ENCODE measurements around the gene ADD2. TPM values are rescaled to one million over a fixed set of nuclear protein-coding genes. Genes with fewer than 3 reads are reported as not detected.

Gene ADD2
- total RNA-seq, 1 experiment from 2014 or later = 124 TPM

DNA sequence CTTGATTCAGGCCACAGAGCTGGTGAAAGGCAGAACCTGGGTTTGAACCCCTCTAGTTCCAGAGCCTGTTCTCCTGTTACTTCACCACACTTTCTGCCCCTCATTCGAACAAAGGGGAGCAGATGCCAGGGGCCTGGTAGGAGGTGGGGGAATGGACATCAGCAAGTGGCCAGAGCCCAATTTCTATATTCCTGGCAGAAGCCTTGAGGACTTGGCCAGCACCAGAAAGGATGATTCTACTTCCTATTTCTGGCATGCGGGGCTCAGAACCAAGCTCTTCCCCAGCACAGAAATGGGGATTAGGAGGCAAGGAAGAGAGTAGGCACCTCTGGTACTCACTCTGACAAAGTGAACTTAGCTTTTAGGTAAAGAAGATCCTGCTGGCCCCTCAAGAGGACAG lies 49.3 kb downstream of the ADD2 start:
- Mint-ChIP-seq H3K27me3 (ENCODE audit: low read depth) (no peaks in the 10 kb centered on the region), H3K4me3 (no peak overlapping the region), H3K36me3 (ENCODE audit: insufficient read depth in 1 of 3, low read depth in 3 of 3) (peaks cover 0 to 3% (median 0%) of the 10 kb centered on the region in 3 experiments; a peak in 2 of 7 replicates), H3K9me3 (no peaks in the 10 kb centered on the region; a peak in 1 of 5 replicates), H3K27ac (no peak overlapping the region), H3K4me1 (peaks cover 62 to 63% of the 10 kb centered on the region in 2 experiments)
- Histone ChIP-seq H3K23ac (ENCODE audit: insufficient read length, low read depth, low read length) (no peak overlapping the region), H4K5ac (ENCODE audit: insufficient read length, low read depth, low read length) (no peak overlapping the region), H3K79me2 (ENCODE audit: insufficient read depth, low read length) (peaks cover 52% of the 10 kb centered on the region; the same call in 1 of the 2 replicates), H3K9me3 (ENCODE audit: control insufficient read depth, low read depth, low read length) (no peaks in the 10 kb centered on the region), H3K23me2 (ENCODE audit: insufficient read length, low read depth, low read length, poor library complexity, severe bottlenecking) (no peaks in the 10 kb centered on the region), H3K4ac (ENCODE audit: low read depth, low read length) (no peak overlapping the region), H2BK12ac (ENCODE audit: insufficient read length, low read depth, low read length) (no peak overlapping the region), H3K4me2 (ENCODE audit: insufficient read depth, insufficient read length, low read length) (no peak overlapping the region), H3T11ph (ENCODE audit: low read length) (no peak overlapping the region), H4K8ac (replicated peaks; ENCODE audit: insufficient read length, low read depth, low read length) (no peak overlapping the region), H2AFZ (ENCODE audit: low read length) (no peak overlapping the region), H4K20me1 (ENCODE audit: control insufficient read depth, insufficient read depth, insufficient read length) (no peaks in the 10 kb centered on the region), H3K4me1 (ENCODE audit: insufficient read depth, low read length) (peaks cover 24% of the 10 kb centered on the region; the same call in 1 of the 2 replicates), H3K14ac (ENCODE audit: insufficient read depth, low read length) (no peak overlapping the region), H3K18ac (ENCODE audit: insufficient read length, low read depth, low read length) (no peak overlapping the region), H2AK5ac (ENCODE audit: insufficient read length, low read length) (no peak overlapping the region), H2BK20ac (ENCODE audit: low read depth, low read length, poor library complexity, severe bottlenecking) (no peak overlapping the region), H3K27me3 (ENCODE audit: insufficient read depth, low read length) (no peaks in the 10 kb centered on the region), H3K79me1 (ENCODE audit: insufficient read depth, low read depth, low read length, poor library complexity, severe bottlenecking) (peaks cover 22% of the 10 kb centered on the region), H2BK5ac (ENCODE audit: insufficient read length, low read length) (no peak overlapping the region), H3K27ac (ENCODE audit: insufficient read length, low read depth, low read length) (no peak overlapping the region), H2BK15ac (ENCODE audit: low read depth, low read length) (no peak overlapping the region), H3K9ac (ENCODE audit: extremely low read depth, insufficient read length, low read length) (no peak overlapping the region), H2BK120ac (ENCODE audit: low read depth, low read length, poor library complexity, severe bottlenecking) (no peak overlapping the region), H3K56ac (ENCODE audit: insufficient read length, low read depth, low read length) (no peak overlapping the region), H4K91ac (ENCODE audit: insufficient read length, low read depth, low read length) (no peak overlapping the region)
- peak; percentile 13 for DNase-seq
- TF ChIP-seq, protein P1, sequence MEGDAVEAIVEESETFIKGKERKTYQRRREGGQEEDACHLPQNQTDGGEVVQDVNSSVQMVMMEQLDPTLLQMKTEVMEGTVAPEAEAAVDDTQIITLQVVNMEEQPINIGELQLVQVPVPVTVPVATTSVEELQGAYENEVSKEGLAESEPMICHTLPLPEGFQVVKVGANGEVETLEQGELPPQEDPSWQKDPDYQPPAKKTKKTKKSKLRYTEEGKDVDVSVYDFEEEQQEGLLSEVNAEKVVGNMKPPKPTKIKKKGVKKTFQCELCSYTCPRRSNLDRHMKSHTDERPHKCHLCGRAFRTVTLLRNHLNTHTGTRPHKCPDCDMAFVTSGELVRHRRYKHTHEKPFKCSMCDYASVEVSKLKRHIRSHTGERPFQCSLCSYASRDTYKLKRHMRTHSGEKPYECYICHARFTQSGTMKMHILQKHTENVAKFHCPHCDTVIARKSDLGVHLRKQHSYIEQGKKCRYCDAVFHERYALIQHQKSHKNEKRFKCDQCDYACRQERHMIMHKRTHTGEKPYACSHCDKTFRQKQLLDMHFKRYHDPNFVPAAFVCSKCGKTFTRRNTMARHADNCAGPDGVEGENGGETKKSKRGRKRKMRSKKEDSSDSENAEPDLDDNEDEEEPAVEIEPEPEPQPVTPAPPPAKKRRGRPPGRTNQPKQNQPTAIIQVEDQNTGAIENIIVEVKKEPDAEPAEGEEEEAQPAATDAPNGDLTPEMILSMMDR (conservative IDR thresholded peaks at IDR 0.05) = no peak
- WGBS (ENCODE audit: extremely low coverage, insufficient read length, low lambda C conversion rate) = no CpG with 5 or more reads among the region's 2 CpGs

Data from H9 (cell line).